Neural progenitor cell (in vitro differentiated cells): Measurements from ENCODE around the gene MAPK9. TPM values are rescaled to one million over a fixed set of nuclear protein-coding genes. Genes with fewer than 3 reads are reported as not detected.

ENCODE experiments used
- DNase-seq: peaks from one replicate; pipeline ENCODE4 v3.0.0-alpha.2; 2016; ENCODE audit warnings: low spot score
- H2AFZ ChIP-seq: fragments of 200-600 bp; sonication (generic); replicated peaks from 2 replicates; pipeline ENCODE4 v1.6.1; 2016; ENCODE audit warnings: antibody characterized with exemption
- H3F3A ChIP-seq: fragments of 200-600 bp; sonication (generic); 2 replicates; pipeline ENCODE4 v1.6.1; 2016; ENCODE audit warnings: antibody characterized with exemption, low read depth
- H3K27ac ChIP-seq: fragments of 200-600 bp; sonication (generic); 2 replicates; pipeline ENCODE4 v1.5.1; 2016; ENCODE audit warnings: mild to moderate bottlenecking
- H3K27me3 ChIP-seq: fragments of 200-600 bp; sonication (generic); 2 replicates; pipeline ENCODE4 v1.6.1; 2016; ENCODE audit warnings: mild to moderate bottlenecking, moderate library complexity
- H3K36me3 ChIP-seq: fragments of 200-600 bp; sonication (generic); 2 replicates; pipeline ENCODE4 v1.5.1; 2016
- H3K4me1 ChIP-seq: fragments of 200-600 bp; sonication (generic); 2 replicates; pipeline ENCODE4 v1.6.1; 2016; ENCODE audit warnings: mixed run types
- H3K4me2 ChIP-seq: fragments of 200-600 bp; sonication (generic); 2 replicates; pipeline ENCODE4 v1.6.1; 2016
- H3K4me3 ChIP-seq: fragments of 200-600 bp; sonication (generic); 2 replicates; pipeline ENCODE4 v1.5.1; 2016
- H3K79me2 ChIP-seq: fragments of 200-600 bp; sonication (generic); 2 replicates; pipeline ENCODE4 v1.6.1; 2016; ENCODE audit warnings: low read depth
- H3K9ac ChIP-seq: fragments of 200-600 bp; sonication (generic); 2 replicates; pipeline ENCODE4 v1.6.1; 2016
- H3K9me3 ChIP-seq: fragments of 200-600 bp; sonication (generic); 2 replicates; pipeline ENCODE4 v1.5.1; 2016; ENCODE audit warnings: low read depth
- H4K20me1 ChIP-seq: fragments of 200-600 bp; sonication (generic); 2 replicates; pipeline ENCODE4 v1.6.1; 2016; ENCODE audit warnings: low read depth
- H3K27ac Mint-ChIP-seq: 3 replicates; pipeline ENCODE4 v1.8.0; 2021; ENCODE audit warnings: mixed read lengths
- H3K27me3 Mint-ChIP-seq: 2 replicates; pipeline ENCODE4 v1.8.0; 2022; ENCODE audit warnings: low read depth, mild to moderate bottlenecking, inconsistent platforms, moderate library complexity, mixed read lengths; ENCODE audit not compliant: insufficient read depth
- H3K36me3 Mint-ChIP-seq: 3 replicates; pipeline ENCODE4 v1.8.0; 2021; ENCODE audit warnings: mixed read lengths
- H3K4me1 Mint-ChIP-seq: 3 replicates; pipeline ENCODE4 v1.8.0; 2021; ENCODE audit warnings: mixed read lengths
- H3K4me3 Mint-ChIP-seq: 3 replicates; pipeline ENCODE4 v1.8.0; 2021; ENCODE audit warnings: mild to moderate bottlenecking, moderate library complexity, mixed read lengths
- H3K9me3 Mint-ChIP-seq: 3 replicates; pipeline ENCODE4 v1.8.0; 2020; ENCODE audit warnings: mixed read lengths
- CTCF ChIP-seq: fragments of 200-600 bp; sonication (generic); IDR thresholded peaks from 2 replicates; pipeline ENCODE4 v1.5.1; 2017; ENCODE audit warnings: antibody characterized with exemption, mild to moderate bottlenecking
- EZH2 ChIP-seq: fragments of 200-600 bp; sonication (generic); IDR thresholded peaks from 2 replicates; pipeline ENCODE4 v1.6.1; 2017; ENCODE audit warnings: antibody characterized with exemption, mild to moderate bottlenecking, moderate library complexity
- EZH2phosphoT487 ChIP-seq: fragments of 200-600 bp; sonication (generic); IDR thresholded peaks from 2 replicates; pipeline ENCODE4 v1.6.1; 2017; ENCODE audit warnings: antibody characterized with exemption
- total RNA-seq: library from RNA; depleted of rRNA; stranded (reverse); fragments of >200 nt; gene quantifications from 2 replicates; pipeline ENCODE4 v1.2.3, GENCODE V29; 2015; ENCODE audit warnings: low replicate concordance

Gene MAPK9
- total RNA-seq, 1 donor from 2014 or later = 40.6 TPM

DNA sequence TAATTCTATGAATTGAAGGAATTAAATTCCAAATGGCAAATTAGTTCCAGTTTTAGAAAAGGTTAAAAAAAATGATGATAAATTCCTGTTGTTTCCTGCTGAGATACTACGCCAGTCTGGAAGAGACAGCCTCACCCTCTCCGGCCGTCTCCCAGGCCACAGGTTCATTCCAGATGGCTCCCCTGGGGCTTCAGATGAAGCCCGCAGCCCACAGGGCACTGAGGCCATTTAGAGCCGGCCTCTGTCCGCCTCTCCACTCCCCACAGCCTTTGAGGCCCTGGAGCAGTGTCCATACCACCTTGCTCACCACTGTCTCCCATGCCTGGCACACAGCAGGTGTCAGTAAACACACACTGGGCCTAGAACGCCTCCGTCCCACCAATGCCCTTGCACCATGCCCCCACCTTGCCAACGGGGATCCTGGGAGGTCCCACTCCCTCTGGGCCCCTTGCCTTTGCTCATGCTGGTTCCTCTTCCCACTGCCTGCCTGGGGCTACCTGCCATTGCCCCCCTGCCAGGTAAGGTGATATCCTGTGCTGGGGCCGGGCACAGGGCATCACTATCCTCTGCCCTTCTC, 35.2 kb upstream of the MAPK9 start:
- Histone ChIP-seq H3K27ac (no peak overlapping the region), H3K36me3 (no peaks in the 10 kb centered on the region), H2AFZ (no peak overlapping the region), H3K4me3 (no peak overlapping the region), H3K9me3 (no peaks in the 10 kb centered on the region), H3K4me1 (peaks cover 18% of the 10 kb centered on the region), H3F3A (peaks cover 12% of the 10 kb centered on the region), H4K20me1 (no peaks in the 10 kb centered on the region), H3K27me3 (no peaks in the 10 kb centered on the region), H3K79me2 (no peaks in the 10 kb centered on the region), H3K4me2 (no peak overlapping the region), H3K9ac (no peak overlapping the region)
- no peaks in the 10 kb centered on the region for H3K9me3 Mint-ChIP-seq
- no peak overlapping the region for H3K4me3 Mint-ChIP-seq
- no peak for DNase-seq
- H3K4me1 Mint-ChIP-seq = peaks cover 21% of the 10 kb centered on the region
- H3K27ac Mint-ChIP-seq = no peak overlapping the region
- peaks cover 2% of the 10 kb centered on the region for H3K27me3 Mint-ChIP-seq
- H3K36me3 Mint-ChIP-seq = peaks cover 28% of the 10 kb centered on the region
- TF ChIP-seq CTCF (no peak), EZH2phosphoT487 (no peak), EZH2 (no peak)

DNA sequence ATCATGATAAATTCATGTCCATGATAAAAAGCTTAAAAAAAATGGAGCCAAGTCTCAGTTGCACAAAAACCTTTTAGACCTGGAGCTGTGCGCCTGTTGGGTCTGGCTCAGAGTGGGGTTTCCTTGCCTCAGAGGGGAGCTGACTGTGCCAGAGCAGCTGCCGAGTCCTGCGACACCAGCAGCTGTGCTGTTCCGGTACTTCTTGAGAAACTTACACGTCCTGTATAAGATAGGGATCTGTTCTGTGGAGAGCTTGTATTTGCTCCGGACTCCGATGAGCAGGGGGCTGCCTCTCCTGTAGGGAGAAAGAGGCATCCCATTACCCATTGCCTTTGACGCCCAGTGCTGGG, 32.7 kb upstream of the MAPK9 start:
- H3K4me1 Mint-ChIP-seq = peaks cover 9% of the 10 kb centered on the region
- H2AFZ ChIP-seq = no peak overlapping the region
- TF ChIP-seq EZH2phosphoT487 = no peak
- TF ChIP-seq CTCF = no peak
- no peak for TF ChIP-seq EZH2
- H3K36me3 ChIP-seq = no peaks in the 10 kb centered on the region
- H4K20me1 ChIP-seq = no peaks in the 10 kb centered on the region
- no peaks in the 10 kb centered on the region for H3F3A ChIP-seq
- DNase-seq = no peak
- H3K9ac ChIP-seq = no peak overlapping the region
- peaks cover 4% of the 10 kb centered on the region for H3K27me3 Mint-ChIP-seq
- peaks cover 7% of the 10 kb centered on the region for H3K4me1 ChIP-seq
- H3K27ac Mint-ChIP-seq = no peak overlapping the region
- no peaks in the 10 kb centered on the region for H3K79me2 ChIP-seq
- H3K4me3 Mint-ChIP-seq = no peak overlapping the region
- H3K4me3 ChIP-seq = no peak overlapping the region
- H3K36me3 Mint-ChIP-seq = peaks cover 21% of the 10 kb centered on the region
- H3K9me3 Mint-ChIP-seq = no peaks in the 10 kb centered on the region
- H3K27me3 ChIP-seq = no peaks in the 10 kb centered on the region
- no peak overlapping the region for H3K27ac ChIP-seq
- no peaks in the 10 kb centered on the region for H3K9me3 ChIP-seq
- no peak overlapping the region for H3K4me2 ChIP-seq

- H3K36me3 ChIP-seq = no peaks in the 10 kb centered on the region
- H3K79me2 ChIP-seq = no peaks in the 10 kb centered on the region
- no peak overlapping the region for H3K4me2 ChIP-seq
These were observed 32.2 kb upstream of the MAPK9 start for GRCh38 chr5:180323941-180324600.

More at GRCh38 chr5:180323941-180324600, 32.2 kb upstream of the MAPK9 start:
- H3K27me3 Mint-ChIP-seq = peaks cover 4% of the 10 kb centered on the region
- no peaks in the 10 kb centered on the region for H3K27me3 ChIP-seq
- H3F3A ChIP-seq = no peaks in the 10 kb centered on the region
- peaks cover 9% of the 10 kb centered on the region for H3K4me1 Mint-ChIP-seq
- peaks cover 7% of the 10 kb centered on the region for H3K4me1 ChIP-seq
- no peak overlapping the region for H2AFZ ChIP-seq
- no peaks in the 10 kb centered on the region for H4K20me1 ChIP-seq
- no peak for DNase-seq
- H3K4me3 Mint-ChIP-seq = no peak overlapping the region
- H3K27ac ChIP-seq = no peak overlapping the region
- no peak overlapping the region for H3K4me3 ChIP-seq
- H3K27ac Mint-ChIP-seq = no peak overlapping the region
- no peak overlapping the region for H3K9ac ChIP-seq
- peaks cover 24% of the 10 kb centered on the region for H3K36me3 Mint-ChIP-seq
- no peaks in the 10 kb centered on the region for H3K9me3 Mint-ChIP-seq
- TF ChIP-seq EZH2phosphoT487 (no peak), EZH2 (no peak), CTCF (no peak)
- no peaks in the 10 kb centered on the region for H3K9me3 ChIP-seq
